ENCODE results near the gene TOMM7.
"Not testable (repeated sequence)": the region's sequence is repeated elsewhere in the genome, so short reads cannot be mapped to it uniquely, and the experiment has no call there.

The TOMM7 gene

GRCh38 chr7:22853138-22853537 is 30.5 kb upstream of the TOMM7 start:
- no peak for DNase-seq

- no peak for DNase-seq
Measured at GRCh38 chr7:22851145-22851544, 28.5 kb upstream of the TOMM7 start.

- not testable (repeated sequence) for DNase-seq
Measured at GRCh38 chr7:22850394-22850793, 27.7 kb upstream of the TOMM7 start.

- DNase-seq, result no peak
Measured at GRCh38 chr7:22849662-22850061, 27.0 kb upstream of the TOMM7 start.

GRCh38 chr7:22849172-22849571 is 26.5 kb upstream of the TOMM7 start:
- no peak for DNase-seq

- DNase-seq, result no peak
Measured at GRCh38 chr7:22846961-22847360, 24.3 kb upstream of the TOMM7 start.

- DNase-seq, result no peak
Measured at GRCh38 chr7:22845221-22845834, 22.7 kb upstream of the TOMM7 start.

GRCh38 chr7:22843681-22844309 is 21.1 kb upstream of the TOMM7 start:
- no peak for DNase-seq

GRCh38 chr7:22842973-22843372 is 20.3 kb upstream of the TOMM7 start:
- DNase-seq, result no peak

GRCh38 chr7:22842383-22842941 is 19.8 kb upstream of the TOMM7 start:
- no peak for DNase-seq

GRCh38 chr7:22841954-22842353 is 19.3 kb upstream of the TOMM7 start:
- DNase-seq, result no peak

- DNase-seq, result no peak
Measured at GRCh38 chr7:22837308-22837707, 14.7 kb upstream of the TOMM7 start.

GRCh38 chr7:22836506-22836905 is 13.9 kb upstream of the TOMM7 start:
- not testable (repeated sequence) for DNase-seq

- no peak for DNase-seq
Measured at GRCh38 chr7:22833957-22834356, 11.3 kb upstream of the TOMM7 start.

GRCh38 chr7:22833113-22833855 is 10.6 kb upstream of the TOMM7 start:
- DNase-seq, result no peak

- DNase-seq, result no peak
Measured at GRCh38 chr7:22832401-22832800, 9.8 kb upstream of the TOMM7 start.

GRCh38 chr7:22831602-22832305 is 9.1 kb upstream of the TOMM7 start:
- DNase-seq, result no peak

GRCh38 chr7:22827563-22827962 is 4.9 kb upstream of the TOMM7 start:
- DNase-seq, result no peak

- no peak for DNase-seq
Measured at GRCh38 chr7:22826593-22826992, 3.9 kb upstream of the TOMM7 start.

GRCh38 chr7:22824760-22825159 is 2.1 kb upstream of the TOMM7 start:
- no peak for DNase-seq

- DNase-seq, result no peak
Measured at GRCh38 chr7:22823142-22823497, 471 bp upstream of the TOMM7 start.

GRCh38 chr7:22821702-22822485 is 755 bp downstream of the TOMM7 start:
- DNase-seq, result no peak

All from effector CD4-positive, alpha-beta T cell (primary cell).